HepG2 (cell line): ENCODE measurements around the gene MRM3. TPM values are rescaled to one million over a fixed set of nuclear protein-coding genes. Genes with fewer than 3 reads are reported as not detected.

ENCODE experiments used
- ATAC-seq: fragments of 200-7000 bp; cut with Tn5 transposase; 3 replicates; pipeline ENCODE4 v1.9.1; 2020; ENCODE audit warnings: mild to moderate bottlenecking, moderate library complexity
- BruUV-seq: library from RNA; stranded (reverse); fragments of 400-500 nt; replicated peaks from 2 replicates; lab custom pipeline; 2021; lab: Mats Ljungman, UMichigan
- CTCF ChIA-PET: fragments of 300-600 bp; formaldehyde crosslinking; extraction: SDS; loops from one replicate; lab custom pipeline; 2021; ENCODE audit warnings: low total read pairs, inconsistent platforms, low intra/inter-chr PET ratio; lab: Yijun Ruan, JAX
- POLR2A ChIA-PET: fragments of 350-600 bp; sonication (Branson Sonifier 250); formaldehyde crosslinking; loops from one replicate; lab custom pipeline; 2020; ENCODE audit warnings: antibody characterized with exemption, inconsistent platforms; lab: Yijun Ruan, JAX
- DNase-seq: peaks from one replicate; pipeline ENCODE4 v3.0.0-alpha.2; 2015; ENCODE audit warnings: low spot score
- FAIRE-seq: peaks from 3 replicates; lab custom pipeline; 2011; peaks lifted over from hg19 to GRCh38; lab: Jason Lieb, UNC
- H2AFZ ChIP-seq: one replicate; pipeline ENCODE4 v1.6.1; 2011; ENCODE audit warnings: low read length, inconsistent platforms
- H3K27ac ChIP-seq: fragments of 300-600 bp; 3 replicates; pipeline ENCODE4 v1.8.0; 2011; ENCODE audit warnings: mixed run types, mild to moderate bottlenecking, mixed read lengths, low read length, inconsistent platforms; ENCODE audit not compliant: insufficient read depth; ENCODE audit errors: extremely low read length
- H3K27me3 ChIP-seq, 2 experiments: fragments of 200-600 bp in 1 of 2; 2 replicates in 1 of 2; 3 replicates in 1 of 2; pipeline versions ENCODE4 v1.6.0 to v1.8.0; 2011; ENCODE audit warnings: low read length in 2 of 2, mild to moderate bottlenecking in 2 of 2, moderate library complexity in 2 of 2, inconsistent platforms in 1 of 2; ENCODE audit not compliant: insufficient read depth in 2 of 2, control insufficient read depth in 1 of 2
- H3K36me3 ChIP-seq, 2 experiments: fragments of 200-600 bp in 1 of 2; replicated peaks in 1 of 2; 2 replicates in 1 of 2; 3 replicates in 1 of 2; pipeline versions ENCODE4 v1.5.1 to v1.8.0; 2011; ENCODE audit warnings: low read length in 2 of 2, inconsistent platforms in 1 of 2; ENCODE audit not compliant: insufficient read depth in 2 of 2, control insufficient read depth in 1 of 2
- H3K4me1 ChIP-seq: 2 replicates; pipeline ENCODE4 v1.5.1; 2012; ENCODE audit warnings: low read length, inconsistent platforms; ENCODE audit not compliant: insufficient read depth
- H3K4me2 ChIP-seq: 2 replicates; pipeline ENCODE4 v1.6.0; 2011; ENCODE audit warnings: low read depth, low read length, inconsistent platforms
- H3K4me3 ChIP-seq, 3 experiments: fragments of 200-600 bp in 1 of 3; sonication (generic), shearing (Covaris generic) in 1 of 3; replicated peaks in 1 of 3; 2 replicates each; pipeline ENCODE4 v1.5.1; 2011 to 2016; ENCODE audit warnings: low read length in 3 of 3, inconsistent platforms in 2 of 3, low read depth in 2 of 3, mild to moderate bottlenecking in 2 of 3, control low read depth in 1 of 3, mixed read lengths in 1 of 3; ENCODE audit not compliant: insufficient read depth in 1 of 3
- H3K79me2 ChIP-seq: one replicate; pipeline ENCODE4 v1.6.1; 2011; ENCODE audit warnings: low read length, inconsistent platforms; ENCODE audit not compliant: insufficient read depth
- H3K9ac ChIP-seq: 2 replicates; pipeline ENCODE4 v1.6.0; 2011; ENCODE audit warnings: mild to moderate bottlenecking, low read depth, low read length, inconsistent platforms; ENCODE audit not compliant: insufficient read depth
- H3K9me3 ChIP-seq: 2 replicates; pipeline ENCODE4 v1.5.1; 2012; ENCODE audit warnings: mild to moderate bottlenecking, low read length
- H4K20me1 ChIP-seq: 2 replicates; pipeline ENCODE4 v1.6.0; 2011; ENCODE audit warnings: inconsistent platforms, mild to moderate bottlenecking, low read length, moderate library complexity; ENCODE audit not compliant: insufficient read depth
- ADNP ChIP-seq: sonication (generic); formaldehyde crosslinking; IDR thresholded peaks from 2 replicates; pipeline ENCODE4 v1.4.0; 2020; ENCODE audit warnings: missing genetic modification reagents
- AGO2 ChIP-seq: fragments of 200-400 bp; formaldehyde crosslinking; optimal IDR thresholded peaks from 2 replicates; pipeline ENCODE3; 2017; ENCODE audit warnings: mild to moderate bottlenecking, low read depth, low read length, moderate library complexity
- CTCF ChIP-seq: sonication (generic); formaldehyde crosslinking; IDR thresholded peaks from 2 replicates; pipeline ENCODE4 v1.5.0; 2020; ENCODE audit warnings: mild to moderate bottlenecking, missing genetic modification reagents, moderate library complexity
- DR1 ChIP-seq: sonication (generic); formaldehyde crosslinking; IDR thresholded peaks from 2 replicates; pipeline ENCODE4 v1.8.0; 2021; ENCODE audit warnings: mild to moderate bottlenecking, missing genetic modification reagents, inconsistent platforms
- EZH2 ChIP-seq: conservative IDR thresholded peaks from 2 replicates; pipeline ENCODE4 v1.6.1; 2012; ENCODE audit warnings: mild to moderate bottlenecking, low read depth, low read length, moderate library complexity
- FLYWCH1 ChIP-seq: sonication (generic); formaldehyde crosslinking; IDR thresholded peaks from 2 replicates; pipeline ENCODE4 v1.8.1; 2023; ENCODE audit warnings: mild to moderate bottlenecking, missing genetic modification reagents
- HBP1 ChIP-seq: IDR thresholded peaks from 2 replicates; pipeline ENCODE4 v1.6.1; 2016; ENCODE audit warnings: low read depth, control low read depth
- HDAC1 ChIP-seq: sonication (generic); formaldehyde crosslinking; IDR thresholded peaks from 2 replicates; pipeline ENCODE4 v1.5.1; 2020; ENCODE audit warnings: mild to moderate bottlenecking, missing genetic modification reagents
- KAT2B ChIP-seq: fragments of 150-350 bp; IDR thresholded peaks from 2 replicates; pipeline ENCODE4 v1.6.1; 2014; ENCODE audit warnings: low read depth, low read length, borderline replicate concordance
- MTERF4 ChIP-seq: sonication (generic); formaldehyde crosslinking; IDR thresholded peaks from 2 replicates; pipeline ENCODE4 v1.8.0; 2023; ENCODE audit warnings: mild to moderate bottlenecking, missing genetic modification reagents
- PITX1 ChIP-seq: sonication (generic); formaldehyde crosslinking; IDR thresholded peaks from 2 replicates; pipeline ENCODE4 v1.5.1; 2020; ENCODE audit warnings: mild to moderate bottlenecking, missing genetic modification reagents
- PLSCR1 ChIP-seq: sonication (generic); formaldehyde crosslinking; IDR thresholded peaks from 2 replicates; pipeline ENCODE4 v1.5.0; 2020; ENCODE audit warnings: missing genetic modification reagents, mild to moderate bottlenecking, borderline replicate concordance
- SIN3A ChIP-seq: IDR thresholded peaks from 2 replicates; pipeline ENCODE4 v1.6.1; 2011; ENCODE audit warnings: low read depth, mild to moderate bottlenecking, control low read depth, low read length, borderline replicate concordance
- SMAD9 ChIP-seq: sonication (generic); formaldehyde crosslinking; IDR thresholded peaks from 2 replicates; pipeline ENCODE4 v1.5.1; 2020; ENCODE audit warnings: mild to moderate bottlenecking, missing genetic modification reagents
- ZBTB39 ChIP-seq: sonication (generic); formaldehyde crosslinking; IDR thresholded peaks from 2 replicates; pipeline ENCODE4 v1.5.0; 2020; ENCODE audit warnings: missing genetic modification reagents
- ZNF292 ChIP-seq: sonication (generic); formaldehyde crosslinking; IDR thresholded peaks from 2 replicates; pipeline ENCODE4 v1.8.1; 2022; ENCODE audit warnings: mild to moderate bottlenecking, low read depth, missing genetic modification reagents, borderline replicate concordance
- ZNF33B ChIP-seq: sonication (generic); formaldehyde crosslinking; IDR thresholded peaks from 2 replicates; pipeline ENCODE4 v1.5.1; 2020; ENCODE audit warnings: mild to moderate bottlenecking, missing genetic modification reagents
- ZNF614 ChIP-seq: IDR thresholded peaks from 2 replicates; pipeline ENCODE4 v1.6.1; 2018; ENCODE audit warnings: missing biosample characterization, missing genetic modification reagents, inconsistent platforms, borderline replicate concordance
- WGBS: methylation state at CpG from one replicate; pipeline ENCODE4 v1.1.6; 2017; ENCODE audit warnings: low lambda C conversion rate; 5-methylcytosine and 5-hydroxymethylcytosine counted together
- in situ Hi-C: cut with HindIII; loops from 2 replicates; pipeline ENCODE4 v1.10.0; 2017; ENCODE audit warnings: low pct_unique_long_range_greater_than_20kb; ENCODE audit not compliant: extremely low pct_ligation_motif_present
- intact Hi-C: fragments of 100-400 bp; cut with micrococcal nuclease; formaldehyde crosslinking; loops from one replicate; pipeline ENCODE4 v1.10.0; 2022; ENCODE audit not compliant: unreplicated experiment
- polyA plus RNA-seq, 8 experiments: library from polyadenylated mRNA; depleted of rRNA in 3 of 8; stranded (reverse) in 7 of 8; unstranded in 1 of 8; fragments of >200 nt; fragmentation: Illumina TruSeq in 4 of 8; extraction: Trizol in 4 of 8; gene quantifications; 2 replicates each; pipeline versions ENCODE4 v1.2.1 to v1.2.3, GENCODE V29; 2011 to 2016; ENCODE audit warnings: low read depth in 4 of 8, missing spikeins in 1 of 8, mixed read lengths in 1 of 8; ENCODE audit not compliant: insufficient read depth in 1 of 8
- total RNA-seq, 5 experiments: library from RNA; depleted of rRNA; stranded (reverse); fragments of >200 nt; fragmentation: Illumina TruSeq; extraction: Trizol; gene quantifications; 2 replicates each; pipeline ENCODE4 v1.2.3, GENCODE V29; 2016; ENCODE audit warnings: low read depth in 1 of 5

Gene MRM3
- total and polyA plus RNA-seq, 2 of the 13 experiments (the other 11 are each of a cell fraction or from before 2014, with no cell fraction given) = 12.3 to 25.5 TPM

- TF ChIP-seq CTCF (CRISPR knock-in tag) (no peak), ZNF292 (CRISPR knock-in tag) (no peak), HBP1 (CRISPR knock-in tag) (no peak), ADNP (CRISPR knock-in tag) (no peak), SMAD9 (CRISPR knock-in tag) (no peak), PLSCR1 (CRISPR knock-in tag) (no peak)
- TF ChIP-seq, all 625 proteins: peak for 0
Observed at GRCh38 chr17:767076-767475, 15.1 kb upstream of the MRM3 start (continued).

- Histone ChIP-seq H3K9ac (no peak overlapping the region), H2AFZ (no peak overlapping the region), H4K20me1 (no peaks in the 10 kb centered on the region), H3K27me3 (no peaks in the 10 kb centered on the region), H3K4me2 (no peak overlapping the region), H3K79me2 (peaks cover 2% of the 10 kb centered on the region), H3K4me1 (peaks cover 11% of the 10 kb centered on the region), H3K36me3 (peaks cover 29 to 80% of the 10 kb centered on the region in 2 experiments), H3K4me3 (no peak overlapping the region), H3K27ac (no peak overlapping the region), H3K9me3 (no peaks in the 10 kb centered on the region)
- no TSS peak for BruUV-seq
- intact Hi-C loops (no loop called here), in situ Hi-C loops (no loop called here)
- FAIRE-seq = no peak
- ChIA-PET POLR2A (no interaction called here), CTCF (no interaction called here)
- 97% methylated on average over 5 of the region's 5 CpGs for WGBS
- no peak for ATAC-seq
- DNase-seq = no peak
- no peak for TF ChIP-seq KAT2B
- TF ChIP-seq ZNF33B (CRISPR knock-in tag) = no peak
- TF ChIP-seq HDAC1 (CRISPR knock-in tag) = no peak
- no peak for TF ChIP-seq EZH2
- TF ChIP-seq PITX1 (CRISPR knock-in tag) = no peak
- TF ChIP-seq AGO2 = no peak
- TF ChIP-seq DR1 (CRISPR knock-in tag) = no peak
- no peak for TF ChIP-seq SIN3A
- no peak for TF ChIP-seq MTERF4
- TF ChIP-seq ZNF614 (CRISPR knock-in tag) = no peak
- TF ChIP-seq FLYWCH1 = no peak
- no peak for TF ChIP-seq ZBTB39 (CRISPR knock-in tag)
Observed at GRCh38 chr17:773016-773415, 9.1 kb upstream of the MRM3 start.
